HEK293 (cell line): ENCODE measurements around the gene UBB.

Source experiments
- AEBP2 ChIP-seq: fragments of 450-650 bp; formaldehyde crosslinking; IDR thresholded peaks from 2 replicates; pipeline ENCODE4 v1.5.1; 2016; ENCODE audit warnings: missing biosample characterization, missing genetic modification characterization, borderline replicate concordance
- BCL11A ChIP-seq: fragments of 450-650 bp; formaldehyde crosslinking; IDR thresholded peaks from 2 replicates; pipeline ENCODE4 v1.5.1; 2016; ENCODE audit warnings: low read depth, missing biosample characterization, missing genetic modification characterization
- CTCF ChIP-seq: fragments of 450-650 bp; formaldehyde crosslinking; IDR thresholded peaks from 2 replicates; pipeline ENCODE4 v1.5.1; 2016; ENCODE audit warnings: missing biosample characterization, missing genetic modification characterization
- KLF1 ChIP-seq: fragments of 450-650 bp; formaldehyde crosslinking; IDR thresholded peaks from 2 replicates; pipeline ENCODE4 v1.5.1; 2016; ENCODE audit warnings: missing biosample characterization, missing genetic modification characterization
- PRDM10 ChIP-seq: fragments of 450-650 bp; formaldehyde crosslinking; IDR thresholded peaks from 2 replicates; pipeline ENCODE4 v1.5.1; 2016; ENCODE audit warnings: missing biosample characterization, missing genetic modification characterization
- TCF7L2 ChIP-seq: IDR thresholded peaks from 2 replicates; pipeline ENCODE4 v1.6.1; 2011; ENCODE audit warnings: low read depth, mild to moderate bottlenecking, inconsistent platforms, low read length, moderate library complexity, borderline replicate concordance
- YY1 ChIP-seq: fragments of 450-650 bp; formaldehyde crosslinking; IDR thresholded peaks from 2 replicates; pipeline ENCODE4 v1.5.1; 2018; ENCODE audit warnings: missing biosample characterization, missing genetic modification characterization
- ZNF132 ChIP-seq: fragments of 450-650 bp; formaldehyde crosslinking; IDR thresholded peaks from 2 replicates; pipeline ENCODE4 v1.5.1; 2017; ENCODE audit warnings: missing biosample characterization, missing genetic modification characterization, borderline replicate concordance
- ZNF155 ChIP-seq: fragments of 450-650 bp; formaldehyde crosslinking; IDR thresholded peaks from 2 replicates; pipeline ENCODE4 v1.5.1; 2016; ENCODE audit warnings: missing biosample characterization, missing genetic modification characterization
- ZNF274 ChIP-seq, 2 experiments: fragments of 200-500 bp in 1 of 2; fragments of 450-650 bp in 1 of 2; sonication (Bioruptor generic) in 1 of 2; formaldehyde crosslinking in 1 of 2; IDR thresholded peaks; 2 replicates each; pipeline versions ENCODE4 v1.5.1 to v1.6.1; 2014 to 2016; ENCODE audit warnings: borderline replicate concordance in 1 of 2, inconsistent platforms in 1 of 2, low read length in 1 of 2, missing biosample characterization in 1 of 2, missing genetic modification characterization in 1 of 2
- ZNF362 ChIP-seq: fragments of 450-650 bp; formaldehyde crosslinking; IDR thresholded peaks from 2 replicates; pipeline ENCODE4 v1.5.1; 2016; ENCODE audit warnings: missing biosample characterization, missing genetic modification characterization

GRCh38 chr17:16429083-16429482 lies 48.2 kb downstream of the UBB start:
- TF ChIP-seq YY1 (tag by site-specific recombination) (no peak), ZNF362 (tag by site-specific recombination) (no peak), CTCF (tag by site-specific recombination) (no peak), ZNF132 (tag by site-specific recombination) (no peak), TCF7L2 (no peak), ZNF155 (tag by site-specific recombination) (no peak), ZNF274 (IDR thresholded peaks at IDR 0.05; ENCODE audit: low read length) (no peak), ZNF274 (tag by site-specific recombination; IDR thresholded peaks at IDR 0.05; ENCODE audit: borderline replicate concordance) (no peak), KLF1 (tag by site-specific recombination) (no peak), BCL11A (no peak), AEBP2 (tag by site-specific recombination) (no peak), PRDM10 (no peak)
